Activated B cell treated with CpG ODN at 0.5 μM for 24 hours (primary cell): ENCODE results near the gene GFOD2. TPM values are rescaled to one million over a fixed set of nuclear protein-coding genes. Genes with fewer than 3 reads are reported as not detected.
A peak's percentile ranks its signal among the peaks of the same experiment; 100 is the strongest.

Experiments used
- ATAC-seq: fragments of 200-7000 bp; cut with Tn5 transposase; one replicate; pipeline ENCODE4 v1.10.0; 2021; ENCODE audit warnings: low read depth, mild to moderate bottlenecking, moderate library complexity
- CTCF ChIA-PET: fragments of 350-600 bp; sonication (Branson Sonifier 250); formaldehyde crosslinking; loops from one replicate; lab custom pipeline; 2021; ENCODE audit warnings: antibody characterized with exemption; lab: Charles Lee
- POLR2A ChIA-PET: fragments of 350-600 bp; sonication (Branson Sonifier 250); formaldehyde crosslinking; loops from one replicate; lab custom pipeline; 2021; ENCODE audit warnings: antibody characterized with exemption; lab: Charles Lee
- DNase-seq: peaks from one replicate; pipeline ENCODE4 v3.0.0; 2022
- H3K27ac Mint-ChIP-seq: one replicate; pipeline ENCODE4 v1.8.0; 2020; ENCODE audit warnings: mixed read lengths
- H3K27me3 Mint-ChIP-seq: one replicate; pipeline ENCODE4 v1.8.0; 2021; ENCODE audit warnings: mixed read lengths
- H3K36me3 Mint-ChIP-seq: one replicate; pipeline ENCODE4 v1.8.0; 2021; ENCODE audit warnings: low read depth, mixed read lengths
- H3K4me1 Mint-ChIP-seq: one replicate; pipeline ENCODE4 v1.8.0; 2021; ENCODE audit warnings: mixed read lengths
- H3K4me3 Mint-ChIP-seq: one replicate; pipeline ENCODE4 v1.8.0; 2020; ENCODE audit warnings: mild to moderate bottlenecking, mixed read lengths
- H3K9me3 Mint-ChIP-seq: one replicate; pipeline ENCODE4 v1.8.0; 2020; ENCODE audit warnings: mixed read lengths
- CTCF ChIP-seq: fragments of 200-600 bp; IDR thresholded peaks from one replicate; pipeline ENCODE4 v1.8.0; 2022; ENCODE audit warnings: antibody characterized with exemption, mild to moderate bottlenecking
- intact Hi-C: fragments of 100-400 bp; cut with micrococcal nuclease; formaldehyde crosslinking; loops from one replicate; pipeline ENCODE4 v1.15.1; 2024
- total RNA-seq: library from RNA; stranded (reverse); gene quantifications from 2 replicates; pipeline ENCODE4 v1.2.3, GENCODE V29; 2022

GFOD2 gene
- total RNA-seq, 1 donor from 2014 or later, result 12.6 TPM

DNA sequence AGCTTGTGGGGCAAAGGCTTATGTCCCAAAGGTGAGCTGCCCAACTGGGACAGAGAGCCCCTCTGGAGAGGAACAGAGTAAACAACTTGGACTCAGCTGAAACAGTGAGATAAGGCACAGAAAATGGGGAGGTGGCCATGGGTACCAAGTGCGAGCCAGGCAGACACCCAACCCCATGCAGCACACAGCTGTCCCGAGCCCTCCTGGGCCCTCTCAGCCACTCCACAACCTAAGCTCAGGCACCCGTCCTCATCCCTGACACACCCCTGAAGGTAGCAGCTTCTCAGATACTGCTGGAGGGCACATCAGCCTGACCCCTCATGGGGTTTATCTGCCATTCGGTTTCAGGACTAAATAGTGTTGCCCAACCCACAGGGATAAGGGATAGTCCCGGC is 4.8 kb upstream of the GFOD2 start:
- peaks cover 16% of the 10 kb centered on the region for H3K4me1 Mint-ChIP-seq
- intact Hi-C loops, result no loop called here
- H3K9me3 Mint-ChIP-seq, result no peaks in the 10 kb centered on the region
- H3K36me3 Mint-ChIP-seq, result peaks cover 42% of the 10 kb centered on the region
- no peak for ATAC-seq
- no peaks in the 10 kb centered on the region for H3K27me3 Mint-ChIP-seq
- H3K4me3 Mint-ChIP-seq, result no peak overlapping the region
- DNase-seq, result no peak
- no peak for TF ChIP-seq CTCF
- no peak overlapping the region for H3K27ac Mint-ChIP-seq
- ChIA-PET CTCF (no interaction called here), POLR2A (no interaction called here)

GRCh38 chr16:67723151-67723910 is 4.2 kb upstream of the GFOD2 start:
- H3K36me3 Mint-ChIP-seq, result peaks cover 37% of the 10 kb centered on the region
- no peaks in the 10 kb centered on the region for H3K9me3 Mint-ChIP-seq
- POLR2A ChIA-PET, result interaction anchor here (0.6 kb wide), 1 partner anchor 386 kb away, joined by 3 read pairs; no protein-coding TSS in a partner anchor
- DNase-seq (no peak), ATAC-seq (no peak)
- no peak overlapping the region for H3K4me3 Mint-ChIP-seq
- intact Hi-C loops, result no loop called here
- TF ChIP-seq CTCF, result no peak
- CTCF ChIA-PET, result no interaction called here
- H3K4me1 Mint-ChIP-seq, result peaks cover 22% of the 10 kb centered on the region
- H3K27ac Mint-ChIP-seq, result no peak overlapping the region
- H3K27me3 Mint-ChIP-seq, result no peaks in the 10 kb centered on the region

GRCh38 chr16:67720236-67720635 is 1.1 kb upstream of the GFOD2 start:
- H3K4me3 Mint-ChIP-seq, result peak overlapping the region; percentile 97
- ATAC-seq (no peak), DNase-seq (no peak)
- no peaks in the 10 kb centered on the region for H3K9me3 Mint-ChIP-seq
- intact Hi-C loops, result no loop called here
- H3K36me3 Mint-ChIP-seq, result peaks cover 23% of the 10 kb centered on the region
- POLR2A ChIA-PET, result interaction anchor here (0.8 to 2.7 kb wide), 7 partner anchors 35 to 186 kb away, joined by 7 to 20 read pairs (median 8); partner anchors contain the start of genes C16orf86, ENKD1, NUTF2 and RANBP10
- TF ChIP-seq CTCF, result no peak
- peak overlapping the region; percentile 98 for H3K27ac Mint-ChIP-seq
- CTCF ChIA-PET, result interaction anchor here (0.7 to 1.6 kb wide), 2 partner anchors 48 to 84 kb away, joined by 3 to 4 read pairs; no protein-coding TSS in a partner anchor
- H3K27me3 Mint-ChIP-seq, result no peaks in the 10 kb centered on the region
- peaks cover 37% of the 10 kb centered on the region for H3K4me1 Mint-ChIP-seq

DNA sequence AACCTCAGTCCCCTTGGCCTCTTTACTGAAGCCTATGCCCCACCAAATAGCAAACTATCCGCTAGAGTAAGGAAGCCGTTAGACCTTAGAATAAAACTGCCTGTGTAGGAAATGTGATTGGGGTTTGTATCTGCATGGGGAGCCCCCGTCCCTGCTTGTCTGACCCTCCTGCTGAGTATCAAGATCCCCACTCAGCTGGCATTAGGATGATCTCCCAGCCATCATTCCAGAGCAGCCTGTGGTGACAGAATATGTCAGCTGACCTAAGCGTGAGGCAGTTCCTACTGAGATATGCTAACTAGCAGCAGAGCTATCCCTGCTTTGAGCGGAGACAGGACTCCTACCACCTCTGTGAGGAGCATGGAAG is 645 bp upstream of the GFOD2 start:
- Mint-ChIP-seq H3K27me3 (no peaks in the 10 kb centered on the region), H3K4me1 (peaks cover 37% of the 10 kb centered on the region), H3K36me3 (peaks cover 18% of the 10 kb centered on the region), H3K27ac (peak overlapping the region; percentile 98), H3K4me3 (peak overlapping the region; percentile 97), H3K9me3 (no peaks in the 10 kb centered on the region)
- DNase-seq (no peak), ATAC-seq (peak; percentile 12)
- no peak for TF ChIP-seq CTCF
- intact Hi-C loops, result loop anchor here (1.0 to 5.0 kb wide), 5 partner anchors 47 to 237 kb away; partner anchors contain the start of genes AGRP, ATP6V0D1, CTCF and RANBP10
- ChIA-PET POLR2A (interaction anchor here (0.6 to 2.7 kb wide), 20 partner anchors 8 to 449 kb away, joined by 3 to 20 read pairs (median 7); partner anchors contain the start of genes ACD, ATP6V0D1, C16orf86 and EDC4), CTCF (interaction anchor here (0.9 to 1.6 kb wide), 2 partner anchors 85 to 97 kb away, joined by 4 read pairs; no protein-coding TSS in a partner anchor)

DNA sequence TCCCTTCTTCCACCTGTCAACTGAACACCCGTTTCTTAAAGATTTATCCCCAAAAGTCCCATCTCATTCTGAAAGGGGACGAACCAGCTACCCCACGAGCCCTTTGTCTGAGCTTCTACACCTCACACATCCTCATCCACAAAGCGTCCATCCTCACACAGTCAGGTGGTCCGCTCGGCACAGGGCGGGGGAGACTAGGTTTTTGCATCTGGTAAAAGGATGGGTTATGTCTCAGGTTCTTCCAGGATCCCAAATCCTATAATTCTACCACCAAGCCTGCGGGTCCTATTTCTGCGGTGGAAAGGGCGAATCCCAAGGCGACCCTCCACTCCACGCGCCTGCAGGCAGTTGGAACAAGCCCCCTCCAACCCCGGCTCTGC is 458 bp downstream of the GFOD2 start:
- intact Hi-C loops, result loop anchor here (1.0 to 5.0 kb wide), 5 partner anchors 46 to 236 kb away; partner anchors contain the start of genes AGRP, ATP6V0D1, CTCF and RANBP10
- ChIA-PET POLR2A (interaction anchor here (0.5 to 2.7 kb wide), 20 partner anchors 7 to 1413 kb away, joined by 3 to 20 read pairs (median 4); partner anchors contain the start of genes ACD, C16orf86, EDC4 and ENKD1), CTCF (interaction anchor here (1.1 to 1.6 kb wide), 3 partner anchors 46 to 98 kb away, joined by 3 to 4 read pairs (median 4); no protein-coding TSS in a partner anchor)
- no peaks in the 10 kb centered on the region for H3K27me3 Mint-ChIP-seq
- no peak for ATAC-seq
- no peaks in the 10 kb centered on the region for H3K9me3 Mint-ChIP-seq
- H3K4me1 Mint-ChIP-seq, result peaks cover 39% of the 10 kb centered on the region
- H3K27ac Mint-ChIP-seq, result peak overlapping the region; percentile 98
- DNase-seq, result no peak
- TF ChIP-seq CTCF, result no peak
- peak overlapping the region; percentile 97 for H3K4me3 Mint-ChIP-seq
- peaks cover 17% of the 10 kb centered on the region for H3K36me3 Mint-ChIP-seq
